Posterior vena cava (tissue), 2 donors: ENCODE data around the gene SLC37A4. TPM values are rescaled to one million over a fixed set of nuclear protein-coding genes. Genes with fewer than 3 reads are reported as not detected.
"Not testable (repeated sequence)": the region's sequence is repeated elsewhere in the genome, so short reads cannot be mapped to it uniquely, and the experiment has no call there.

Experiments used
- DNase-seq: peaks from one replicate; pipeline ENCODE4 v3.0.0-alpha.2; 2020; ENCODE audit warnings: low spot score
- intact Hi-C, 2 donors: fragments of 100-400 bp; cut with DNase I; formaldehyde crosslinking; loops; one replicate each; pipeline versions ENCODE4 v1.14.1 to v1.14.2; 2022 to 2023
- long read RNA-seq, 2 donors: library from polyadenylated mRNA; unstranded; transcript quantifications; one replicate each; pipeline ENCODE4 v2.0.0, GENCODE V29; 2020 to 2021
- total RNA-seq, 2 donors: library from RNA; stranded (reverse); fragmentation: NEBNext Ultra II Directional; extraction: Animal tissue kit (Norgen Biotek cat#: 25700); gene quantifications; one replicate each; pipeline ENCODE4 v1.2.1, GENCODE V29; 2021
- donor health status: DM: yes; HTN: yes; CAD: no.
- donor health status: DM: yes; HTN: yes; CAD: no.

Gene SLC37A4
- 1 to 10 TPM; 6.0 to 7.8 TPM for total RNA-seq
- long read RNA-seq, donor 1, partial matches to known transcripts: 3 of 7 reads
- long read RNA-seq, donor 1, other reads (novel, unspliced or antisense): 0 of 7 reads
- long read RNA-seq, donor 2, transcript SLC37A4-210 (9 exons, 2,040 nt): major isoform, 22 of 26 reads
- long read RNA-seq, donor 2, partial matches to known transcripts: 2 of 26 reads
- long read RNA-seq, donor 2, other reads (novel, unspliced or antisense): 2 of 26 reads

DNA sequence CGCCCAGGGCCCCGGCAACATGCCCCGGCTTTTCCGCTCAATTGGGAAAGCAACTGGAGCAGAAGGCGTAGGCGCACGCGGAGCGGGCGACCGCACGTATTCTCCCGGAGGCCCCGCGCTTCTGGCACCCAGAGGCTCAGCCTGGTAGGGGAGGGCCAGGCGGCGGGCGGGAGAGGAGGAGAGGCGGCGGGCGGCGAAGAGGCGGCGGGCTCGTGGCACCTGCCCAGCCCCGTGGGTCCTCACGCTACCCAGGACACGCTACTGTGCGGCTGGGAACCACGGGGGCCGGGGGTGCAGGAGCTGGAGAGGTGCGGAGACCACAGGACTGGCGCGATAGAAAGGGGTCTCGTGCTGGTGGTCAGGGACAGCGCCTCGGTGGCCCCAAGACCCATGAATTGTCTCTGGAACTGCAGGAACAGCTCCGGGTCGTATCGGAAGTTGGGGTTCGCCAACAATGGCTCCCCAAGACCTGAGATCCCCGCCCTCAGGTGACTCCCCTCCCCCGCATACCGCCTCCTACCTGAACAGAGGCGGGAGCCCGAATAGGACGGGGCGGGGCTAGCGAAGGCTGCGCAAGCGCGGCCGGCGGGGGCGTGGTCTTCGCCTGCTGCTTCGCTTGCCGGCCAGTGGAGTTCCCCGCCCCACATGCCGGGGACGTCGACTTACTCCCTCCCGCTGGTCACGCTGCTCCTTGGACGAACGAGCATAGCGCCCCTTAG is at the start of gene SLC37A4:
Gene SLC37A4, minus strand, starts transcription at position 549 of the 719 bp plus-strand sequence.
- DNase-seq: peak; percentile 99
- intact Hi-C loops: no loop called here

DNA sequence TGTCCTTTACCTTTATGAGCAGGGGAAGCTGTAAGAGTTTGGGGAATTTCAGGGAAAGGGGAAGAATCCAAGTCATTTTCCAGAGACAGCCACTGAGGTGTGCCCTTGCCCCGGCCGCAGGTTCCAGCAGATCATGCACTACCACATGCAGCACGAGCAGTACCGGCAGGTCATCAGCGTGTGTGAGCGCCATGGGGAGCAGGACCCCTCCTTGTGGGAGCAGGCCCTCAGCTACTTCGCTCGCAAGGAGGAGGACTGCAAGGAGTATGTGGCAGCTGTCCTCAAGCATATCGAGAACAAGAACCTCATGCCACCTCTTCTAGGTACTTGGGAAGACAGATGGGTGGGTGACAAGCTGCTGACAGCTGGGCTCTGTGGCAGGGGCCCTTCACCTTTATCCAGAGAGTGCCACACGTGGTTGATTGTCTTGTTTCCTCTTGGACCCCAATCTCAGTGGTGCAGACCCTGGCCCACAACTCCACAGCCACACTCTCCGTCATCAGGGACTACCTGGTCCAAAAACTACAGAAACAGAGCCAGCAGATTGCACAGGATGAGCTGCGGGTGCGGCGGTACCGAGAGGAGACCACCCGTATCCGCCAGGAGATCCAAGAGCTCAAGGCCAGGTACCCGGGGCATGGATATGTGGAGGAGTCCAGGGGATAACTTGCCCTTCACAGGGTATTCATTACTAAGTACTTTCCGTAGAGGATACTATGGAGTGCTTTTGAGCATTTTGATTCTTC is 48.2 kb upstream of the SLC37A4 start:
- intact Hi-C loops: no loop called here
- DNase-seq: peak; percentile 51

GRCh38 chr11:119077839-119078238 is 47.2 kb upstream of the SLC37A4 start:
- intact Hi-C loops: no loop called here
- DNase-seq: peak; percentile 58

- peak; percentile 99 for DNase-seq
- intact Hi-C loops: no loop called here
Measured at GRCh38 chr11:119067371-119068222, 36.9 kb upstream of the SLC37A4 start, which contains the start of gene VPS11. Gene VPS11 (plus strand): TSS chr11:119067818. CDS start chr11:119067824, 6 bp downstream.

- intact Hi-C loops: no loop called here
- DNase-seq: no peak
Measured at GRCh38 chr11:119065369-119065768, 34.7 kb upstream of the SLC37A4 start.

DNA sequence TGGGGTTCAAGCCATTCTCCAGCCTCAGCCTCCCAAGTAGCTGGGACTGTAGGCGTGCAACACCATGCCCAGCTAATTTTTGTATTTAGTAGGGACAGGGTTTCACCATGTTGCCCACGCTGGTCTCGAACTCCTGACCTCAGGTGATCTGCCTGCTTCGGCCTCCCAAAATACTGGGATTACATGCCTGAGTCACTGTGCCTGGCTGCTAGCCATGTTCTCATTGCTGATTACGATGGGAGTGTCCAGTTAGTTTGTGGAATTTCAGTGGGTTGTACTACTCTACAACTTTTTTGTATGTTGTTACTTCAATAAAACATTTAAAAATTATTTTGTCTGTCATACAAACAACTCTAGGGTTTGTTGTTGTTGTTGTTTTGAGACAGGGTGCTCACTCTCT is 32.1 kb upstream of the SLC37A4 start:
- no peak for DNase-seq
- intact Hi-C loops: loop anchor here in 1 of 2 donors (5.0 kb wide), 1 partner anchor 40 kb away; no protein-coding TSS in a partner anchor

DNA sequence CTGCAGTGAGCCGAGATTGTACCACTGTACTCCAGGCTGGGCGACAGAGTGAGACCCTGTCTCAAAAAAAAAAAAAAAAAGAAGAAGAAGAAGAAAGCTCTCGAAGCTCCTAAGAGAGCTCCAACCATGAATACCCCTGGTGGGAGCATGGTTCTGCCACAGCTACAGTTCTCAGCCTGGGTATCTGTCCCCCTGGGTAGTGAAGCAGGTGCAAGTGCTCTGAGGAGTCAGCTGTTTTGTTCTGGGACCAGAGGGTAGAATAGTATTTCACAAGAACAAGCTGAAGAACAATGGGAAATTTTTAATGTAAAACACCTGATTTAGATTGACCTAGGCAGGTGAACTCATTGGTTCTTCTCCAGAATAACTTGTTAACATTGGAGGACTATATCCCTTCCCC is 30.6 kb upstream of the SLC37A4 start:
- intact Hi-C loops: loop anchor here in 1 of 2 donors (5.0 kb wide), 1 partner anchor 39 kb away; no protein-coding TSS in a partner anchor
- no peak for DNase-seq

GRCh38 chr11:119059128-119059527 is 28.5 kb upstream of the SLC37A4 start:
- intact Hi-C loops, DNase-seq: not testable (repeated sequence)

GRCh38 chr11:119057000-119057769 is 26.5 kb upstream of the SLC37A4 start, which contains the start of gene HYOU1:
Gene HYOU1 (minus strand): TSS chr11:119057205. CDS start chr11:119056160, 1,045 bp downstream.
- DNase-seq: peak; percentile 99
- intact Hi-C loops: no loop called here

DNA sequence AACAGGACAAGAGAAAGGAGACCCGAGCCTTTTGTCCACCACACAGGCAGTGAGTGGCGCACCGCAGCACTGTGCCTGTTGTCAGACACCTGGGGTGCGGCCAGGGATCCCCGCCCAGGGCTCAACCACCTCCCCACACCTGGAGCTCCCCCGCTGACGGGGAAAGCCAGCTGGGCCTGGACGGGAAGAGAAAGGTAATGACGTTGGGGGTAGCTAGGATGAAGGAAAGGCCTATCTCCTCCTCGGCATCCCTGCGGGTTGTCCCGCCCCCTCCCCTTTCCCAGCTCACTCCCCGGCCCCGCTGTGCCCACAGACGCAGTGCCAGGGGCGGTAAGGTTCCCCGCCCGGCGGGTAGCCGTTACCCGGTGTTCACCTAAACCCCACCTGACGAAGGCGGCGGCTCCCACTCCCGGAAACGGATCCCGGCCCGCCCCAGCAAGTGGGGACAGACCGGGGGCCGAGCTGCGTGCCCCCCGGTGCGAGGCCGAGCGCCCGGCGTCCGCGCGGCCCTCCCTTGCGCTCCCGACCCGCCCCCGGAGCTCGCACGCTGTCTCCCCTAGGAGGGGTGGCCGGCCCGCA is 25.8 kb upstream of the SLC37A4 start:
- DNase-seq: no peak
- intact Hi-C loops: no loop called here

DNA sequence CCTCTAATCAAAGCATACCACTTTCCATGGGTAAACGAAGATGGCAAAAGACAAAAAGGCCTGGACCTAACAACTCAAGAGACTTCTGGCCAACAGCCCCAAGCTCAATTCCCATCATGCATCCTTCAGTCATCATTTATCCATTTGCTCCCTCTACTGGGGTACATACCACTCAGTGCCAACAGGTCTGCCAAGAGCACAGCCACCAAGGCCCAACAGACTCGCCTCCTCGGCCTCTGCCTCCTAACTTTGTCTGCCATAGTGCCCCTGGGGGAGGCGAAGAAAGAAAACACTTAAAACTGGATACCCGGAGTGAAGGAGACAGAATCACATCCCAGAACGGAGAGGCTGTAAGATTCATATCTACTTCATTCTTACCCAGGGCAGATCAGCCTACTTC is 25.2 kb upstream of the SLC37A4 start:
- no peak for DNase-seq
- intact Hi-C loops: no loop called here

GRCh38 chr11:119054418-119054817 is 23.7 kb upstream of the SLC37A4 start:
- intact Hi-C loops: no loop called here
- DNase-seq: no peak

DNA sequence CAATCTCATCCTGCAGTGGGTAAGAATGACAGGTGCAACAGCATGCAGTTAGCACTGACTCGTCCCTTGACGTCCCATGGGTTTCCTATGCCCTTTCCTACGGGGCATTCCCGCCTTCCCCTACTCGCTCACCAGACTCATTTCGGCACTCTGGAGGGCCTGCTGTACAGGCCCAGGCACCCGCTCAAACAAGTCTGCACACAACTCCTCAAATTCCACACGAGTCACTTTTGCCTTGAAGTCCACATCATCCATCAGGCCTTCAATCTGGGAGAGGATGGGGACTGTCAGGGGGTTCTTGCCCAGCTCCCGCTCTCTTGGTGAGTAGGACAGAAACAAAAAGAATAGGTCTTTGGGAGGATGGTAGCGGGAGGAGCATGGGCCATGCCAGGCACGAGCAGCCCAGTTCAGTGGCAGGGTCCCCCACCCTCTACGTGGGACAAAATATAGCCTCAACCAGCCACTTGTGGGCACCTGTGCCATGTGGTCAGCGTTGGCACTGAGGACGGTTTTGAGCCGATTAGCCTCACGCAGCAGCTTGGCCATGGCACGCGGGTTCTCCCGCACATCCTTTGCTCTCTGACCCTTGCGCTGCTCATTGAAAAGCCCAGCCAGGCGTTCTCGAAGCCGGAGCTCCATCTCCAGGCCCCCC is 21.6 kb upstream of the SLC37A4 start:
- intact Hi-C loops: no loop called here
- DNase-seq: no peak

DNA sequence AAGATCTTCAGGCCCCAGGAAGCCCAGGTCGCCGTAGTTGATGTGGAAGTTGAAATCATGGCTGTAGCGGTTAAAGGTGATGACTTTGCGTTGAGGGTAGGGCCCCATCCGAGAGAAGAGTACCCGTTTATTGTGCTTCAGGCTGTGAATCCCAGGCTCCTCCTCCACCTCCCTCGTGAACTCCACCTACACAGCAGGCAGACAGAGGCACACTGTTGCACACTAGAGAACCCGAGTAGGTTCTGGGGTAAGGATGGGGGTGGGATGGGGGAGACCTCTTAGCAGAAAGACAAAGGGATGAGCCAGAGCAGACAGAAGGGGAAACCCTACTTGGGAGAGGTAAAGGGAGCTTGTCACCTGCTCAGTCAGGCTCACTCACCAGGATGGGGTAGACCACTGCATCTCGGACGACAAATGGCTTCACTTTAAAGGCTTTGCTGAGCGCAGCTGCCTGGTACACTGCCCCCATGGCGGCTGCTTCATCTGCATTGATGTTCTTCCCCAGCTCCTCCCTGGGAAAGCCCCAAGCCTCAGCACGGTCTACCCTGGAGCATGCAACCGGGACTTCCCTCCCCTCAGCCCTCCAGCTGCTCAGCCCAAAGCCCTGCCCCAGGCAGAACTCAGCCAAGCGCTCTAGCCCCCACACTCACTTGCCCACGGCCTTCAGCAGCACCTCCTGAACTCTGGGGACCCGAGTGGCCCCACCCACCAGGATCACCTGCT is 20.9 kb upstream of the SLC37A4 start:
- intact Hi-C loops: no loop called here
- no peak for DNase-seq

DNA sequence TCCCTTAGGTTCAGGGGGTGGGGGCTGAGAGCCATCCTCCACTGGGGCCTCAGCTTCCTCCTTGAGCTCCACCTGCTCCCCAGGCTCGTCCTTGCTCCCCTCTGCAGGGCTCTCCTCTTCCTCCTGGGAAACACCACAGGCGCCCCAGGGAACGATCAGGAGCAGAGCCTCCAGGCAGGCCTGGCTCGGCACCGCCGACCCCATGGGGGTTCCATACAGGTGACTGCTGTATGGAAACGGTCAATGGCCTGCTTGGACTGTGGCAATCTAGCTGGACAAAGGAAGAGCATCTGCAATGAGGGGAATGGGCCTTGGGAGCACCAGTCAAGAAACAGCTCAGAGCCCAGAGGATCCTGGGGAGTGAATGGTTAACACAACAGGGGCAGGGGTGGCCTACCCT is 18.4 kb upstream of the SLC37A4 start:
- DNase-seq: no peak
- intact Hi-C loops: no loop called here

- DNase-seq: no peak
- intact Hi-C loops: no loop called here
Measured at GRCh38 chr11:119048644-119049043, 18.0 kb upstream of the SLC37A4 start.

GRCh38 chr11:119047205-119047604 is 16.5 kb upstream of the SLC37A4 start:
- intact Hi-C loops: no loop called here
- no peak for DNase-seq
